OCI-M1 (cell line): ENCODE results near the gene SETX.
"Not testable (repeated sequence)": the region's sequence is repeated elsewhere in the genome, so short reads cannot be mapped to it uniquely, and the experiment has no call there.

Experiments
- DNase-seq: peaks from one replicate; lab custom pipeline; 2025; lab: John Stamatoyannopoulos, UW

The SETX gene

GRCh38 chr9:132288361-132288760 lies 66.4 kb downstream of the SETX start:
- DNase-seq, result no peak

- no peak for DNase-seq
Measured at GRCh38 chr9:132287256-132287760, 67.5 kb downstream of the SETX start.

GRCh38 chr9:132283863-132284262 lies 70.9 kb downstream of the SETX start:
- no peak for DNase-seq

GRCh38 chr9:132283165-132283564 lies 71.6 kb downstream of the SETX start:
- DNase-seq, result no peak

- DNase-seq, result no peak
Measured at GRCh38 chr9:132274861-132275260, 79.9 kb downstream of the SETX start.

GRCh38 chr9:132269704-132270516 lies 84.9 kb downstream of the SETX start:
- not testable (repeated sequence) for DNase-seq

GRCh38 chr9:132268725-132269352 lies 85.9 kb downstream of the SETX start:
- DNase-seq, result peak; percentile 83

- no peak for DNase-seq
Measured at GRCh38 chr9:132267660-132268059, 87.1 kb downstream of the SETX start.

- DNase-seq, result no peak
Measured at GRCh38 chr9:132266017-132266416, 88.8 kb downstream of the SETX start.

- DNase-seq, result peak; percentile 15
Measured at GRCh38 chr9:132260846-132261245, 93.9 kb downstream of the SETX start.

- no peak for DNase-seq
Measured at GRCh38 chr9:132250324-132251262, 104.2 kb downstream of the SETX start.

- no peak for DNase-seq
Measured at GRCh38 chr9:132249690-132250089, 105.1 kb downstream of the SETX start.

- no peak for DNase-seq
Measured at GRCh38 chr9:132249123-132249522, 105.7 kb downstream of the SETX start.

GRCh38 chr9:132247942-132248341 lies 106.8 kb downstream of the SETX start:
- DNase-seq, result no peak

GRCh38 chr9:132245465-132245864 lies 109.3 kb downstream of the SETX start:
- no peak for DNase-seq

GRCh38 chr9:132244582-132245455 lies 110.0 kb downstream of the SETX start:
- no peak for DNase-seq

- DNase-seq, result no peak
Measured at GRCh38 chr9:132243156-132244074, 111.4 kb downstream of the SETX start.

- DNase-seq, result peak; percentile 65
Measured at GRCh38 chr9:132242621-132243155, 112.1 kb downstream of the SETX start.

- DNase-seq, result peak; percentile 85
Measured at GRCh38 chr9:132241840-132242620, 112.8 kb downstream of the SETX start.
